ENCODE data around the gene NUMB.
"Not testable (repeated sequence)": the region's sequence is repeated elsewhere in the genome, so short reads cannot be mapped to it uniquely, and the experiment has no call there.

NUMB gene

GRCh38 chr14:73369428-73369827, 88.9 kb downstream of the NUMB start:
- TF ChIP-seq, protein P1, sequence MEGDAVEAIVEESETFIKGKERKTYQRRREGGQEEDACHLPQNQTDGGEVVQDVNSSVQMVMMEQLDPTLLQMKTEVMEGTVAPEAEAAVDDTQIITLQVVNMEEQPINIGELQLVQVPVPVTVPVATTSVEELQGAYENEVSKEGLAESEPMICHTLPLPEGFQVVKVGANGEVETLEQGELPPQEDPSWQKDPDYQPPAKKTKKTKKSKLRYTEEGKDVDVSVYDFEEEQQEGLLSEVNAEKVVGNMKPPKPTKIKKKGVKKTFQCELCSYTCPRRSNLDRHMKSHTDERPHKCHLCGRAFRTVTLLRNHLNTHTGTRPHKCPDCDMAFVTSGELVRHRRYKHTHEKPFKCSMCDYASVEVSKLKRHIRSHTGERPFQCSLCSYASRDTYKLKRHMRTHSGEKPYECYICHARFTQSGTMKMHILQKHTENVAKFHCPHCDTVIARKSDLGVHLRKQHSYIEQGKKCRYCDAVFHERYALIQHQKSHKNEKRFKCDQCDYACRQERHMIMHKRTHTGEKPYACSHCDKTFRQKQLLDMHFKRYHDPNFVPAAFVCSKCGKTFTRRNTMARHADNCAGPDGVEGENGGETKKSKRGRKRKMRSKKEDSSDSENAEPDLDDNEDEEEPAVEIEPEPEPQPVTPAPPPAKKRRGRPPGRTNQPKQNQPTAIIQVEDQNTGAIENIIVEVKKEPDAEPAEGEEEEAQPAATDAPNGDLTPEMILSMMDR (conservative IDR thresholded peaks at IDR 0.05; ENCODE audit: low read depth, low read length): no peak
- DNase-seq (ENCODE audit: low read depth): no peak
- no peak overlapping the region for H3K4me3 ChIP-seq (ENCODE audit: low read depth, low read length)

- peak; percentile 23 for DNase-seq (ENCODE audit: low read depth)
- TF ChIP-seq, protein P1 (conservative IDR thresholded peaks at IDR 0.05; ENCODE audit: low read depth, low read length): no peak
- H3K4me3 ChIP-seq (ENCODE audit: low read depth, low read length): no peak overlapping the region
Measured at GRCh38 chr14:73368616-73369015, 89.7 kb downstream of the NUMB start.

- no peak overlapping the region for H3K4me3 ChIP-seq (ENCODE audit: low read depth, low read length)
- peak; percentile 68 for DNase-seq (ENCODE audit: low read depth)
- TF ChIP-seq, protein P1 (conservative IDR thresholded peaks at IDR 0.05; ENCODE audit: low read depth, low read length): no peak
Measured at GRCh38 chr14:73365727-73366126, 92.6 kb downstream of the NUMB start.

DNA sequence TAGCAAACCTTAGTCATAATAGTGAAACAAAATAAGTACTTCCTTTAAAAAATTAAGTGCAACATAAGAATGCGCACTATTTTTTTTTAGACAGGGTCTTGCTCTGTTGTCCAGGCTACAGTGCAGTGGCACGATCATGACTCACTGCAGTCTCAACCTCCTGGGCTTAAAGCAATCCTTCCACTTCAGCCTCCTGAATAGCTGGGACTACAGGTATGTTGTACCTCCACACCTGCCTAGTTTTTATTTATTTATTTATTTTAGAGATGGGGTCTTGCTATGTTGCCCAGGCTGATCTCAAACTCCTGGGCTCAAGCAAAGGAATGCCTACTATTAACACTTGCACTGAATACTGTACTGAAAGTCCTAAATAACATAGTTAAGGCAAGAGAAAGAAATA, 93.8 kb downstream of the NUMB start:
- TF ChIP-seq, protein P1 (conservative IDR thresholded peaks at IDR 0.05; ENCODE audit: low read depth, low read length): no peak
- no peak for DNase-seq (ENCODE audit: low read depth)
- no peak overlapping the region for H3K4me3 ChIP-seq (ENCODE audit: low read depth, low read length)

GRCh38 chr14:73359445-73359844, 98.9 kb downstream of the NUMB start:
- no peak overlapping the region for H3K4me3 ChIP-seq (ENCODE audit: low read depth, low read length)
- TF ChIP-seq, protein P1 (conservative IDR thresholded peaks at IDR 0.05; ENCODE audit: low read depth, low read length): no peak

DNA sequence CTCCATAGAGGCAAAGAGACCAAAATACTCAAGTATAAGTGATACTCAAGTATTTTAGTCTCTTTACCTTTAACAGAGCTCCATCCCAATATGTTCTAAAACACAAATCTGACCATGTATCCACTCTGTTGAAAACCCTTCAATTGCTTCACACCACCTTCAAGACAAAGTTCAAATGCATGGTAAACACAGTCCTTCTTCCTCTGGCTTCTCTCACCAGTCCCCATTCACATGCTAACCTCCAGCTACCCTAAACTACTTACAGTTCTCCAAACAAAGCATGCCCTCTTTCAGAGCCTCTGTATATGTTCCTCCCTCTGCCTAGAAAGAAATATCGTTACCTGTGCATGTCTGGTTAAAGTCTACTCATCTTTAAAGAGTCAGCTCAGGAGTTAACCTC, 100.2 kb downstream of the NUMB start:
- TF ChIP-seq, protein P1 (conservative IDR thresholded peaks at IDR 0.05; ENCODE audit: low read depth, low read length): no peak
- H3K4me3 ChIP-seq (ENCODE audit: low read depth, low read length): no peak overlapping the region
- peak; percentile 8 for DNase-seq (ENCODE audit: low read depth)

More at GRCh38 chr14:73359445-73359844, 98.9 kb downstream of the NUMB start:
- DNase-seq (ENCODE audit: low read depth): no peak

GRCh38 chr14:73349091-73349490, 109.3 kb downstream of the NUMB start:
- H3K4me3 ChIP-seq (ENCODE audit: low read depth, low read length); DNase-seq (ENCODE audit: low read depth): not testable (repeated sequence)

- DNase-seq (ENCODE audit: low read depth): no peak
- no peak overlapping the region for H3K4me3 ChIP-seq (ENCODE audit: low read depth, low read length)
Measured at GRCh38 chr14:73344319-73344718, 114.0 kb downstream of the NUMB start.

More at GRCh38 chr14:73344319-73344718, 114.0 kb downstream of the NUMB start:
- TF ChIP-seq, protein P1 (conservative IDR thresholded peaks at IDR 0.05; ENCODE audit: low read depth, low read length): no peak
